Measurements from ENCODE around the gene CTSD. TPM values are rescaled to one million over a fixed set of nuclear protein-coding genes. Genes with fewer than 3 reads are reported as not detected.

Gene CTSD
- total RNA-seq, 4 donors from 2014 or later: 182 to 290 (median 238) TPM

DNA sequence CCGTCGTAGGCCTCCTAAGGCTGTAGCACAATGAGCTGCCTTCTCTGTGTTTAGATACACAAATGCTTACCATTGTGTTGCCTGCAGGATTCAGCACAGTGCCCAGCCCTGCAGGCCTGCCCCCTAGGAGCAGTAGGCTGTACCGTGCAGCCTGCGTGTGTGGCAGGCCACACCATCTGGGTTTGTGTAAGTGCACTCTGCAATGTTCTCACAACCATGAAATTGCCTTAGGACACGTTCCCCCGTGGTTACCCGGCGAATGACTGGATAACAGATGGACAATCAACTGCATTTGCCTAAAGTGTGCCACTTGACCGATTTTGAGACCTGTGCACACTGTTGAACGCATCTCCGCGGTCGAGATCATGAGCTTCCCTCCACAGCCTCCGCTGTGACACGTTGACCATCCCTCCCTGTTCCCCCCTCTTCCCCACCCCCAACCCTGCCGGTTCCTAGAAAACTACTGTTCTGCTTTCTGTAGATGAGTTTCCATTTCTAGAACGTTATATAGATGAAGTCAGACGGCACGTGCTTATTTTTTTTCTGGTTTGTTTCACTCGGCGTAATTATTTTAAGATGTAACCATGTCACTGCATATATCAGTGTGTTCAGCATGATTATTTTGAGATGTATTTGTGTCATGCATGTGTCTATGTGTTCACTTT is 22.2 kb upstream of the CTSD start:
- no peak for ATAC-seq

DNA sequence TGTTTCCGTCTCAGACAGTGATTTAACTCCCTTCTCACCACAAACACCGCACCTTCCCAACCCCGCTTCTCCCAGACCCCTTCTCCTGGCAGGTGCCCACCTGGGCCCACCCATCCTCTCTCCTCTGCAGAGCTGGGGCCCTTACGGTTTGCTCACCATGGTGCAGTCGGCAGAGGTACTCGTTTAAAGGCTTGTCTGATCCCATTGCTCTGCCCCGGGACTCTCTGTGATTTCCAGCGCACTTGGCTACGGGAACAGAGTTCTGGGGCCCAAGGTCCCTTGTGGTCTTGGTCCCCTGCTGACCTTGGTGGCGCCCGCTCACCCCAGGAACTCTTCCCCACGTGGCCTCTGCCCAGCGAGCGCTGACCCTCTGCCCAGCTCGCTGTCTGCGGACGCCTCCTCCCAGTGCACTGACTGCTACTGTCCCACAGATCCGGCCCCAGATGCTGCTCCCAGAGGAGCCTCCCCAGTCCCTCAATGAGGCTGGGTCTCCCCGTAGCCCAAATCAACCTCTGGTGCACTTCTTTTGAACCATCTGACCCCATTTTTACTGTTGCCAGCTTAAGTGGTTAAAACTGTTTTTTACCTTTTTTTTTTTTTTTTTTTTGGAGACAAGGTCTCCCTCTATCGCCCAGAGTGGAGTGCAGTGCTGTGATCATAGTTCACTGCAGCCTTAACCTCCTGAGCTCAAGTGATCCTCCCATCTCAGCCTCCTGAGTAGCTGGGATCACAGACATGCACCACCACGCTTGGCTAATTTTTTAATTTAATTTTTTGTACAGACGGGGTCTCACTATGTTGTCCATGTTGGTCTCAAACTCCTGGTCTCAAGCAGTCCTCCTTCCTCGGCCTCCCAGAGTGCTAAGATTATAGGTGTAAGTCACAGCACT is 21.3 kb upstream of the CTSD start:
- TF ChIP-seq POLR2AphosphoS5 (IDR thresholded peaks at IDR 0.05): no peak
- TF ChIP-seq EP300 (IDR thresholded peaks at IDR 0.05): no peak
- TF ChIP-seq POLR2A (IDR thresholded peaks at IDR 0.05): no peak
- TF ChIP-seq, protein P1, sequence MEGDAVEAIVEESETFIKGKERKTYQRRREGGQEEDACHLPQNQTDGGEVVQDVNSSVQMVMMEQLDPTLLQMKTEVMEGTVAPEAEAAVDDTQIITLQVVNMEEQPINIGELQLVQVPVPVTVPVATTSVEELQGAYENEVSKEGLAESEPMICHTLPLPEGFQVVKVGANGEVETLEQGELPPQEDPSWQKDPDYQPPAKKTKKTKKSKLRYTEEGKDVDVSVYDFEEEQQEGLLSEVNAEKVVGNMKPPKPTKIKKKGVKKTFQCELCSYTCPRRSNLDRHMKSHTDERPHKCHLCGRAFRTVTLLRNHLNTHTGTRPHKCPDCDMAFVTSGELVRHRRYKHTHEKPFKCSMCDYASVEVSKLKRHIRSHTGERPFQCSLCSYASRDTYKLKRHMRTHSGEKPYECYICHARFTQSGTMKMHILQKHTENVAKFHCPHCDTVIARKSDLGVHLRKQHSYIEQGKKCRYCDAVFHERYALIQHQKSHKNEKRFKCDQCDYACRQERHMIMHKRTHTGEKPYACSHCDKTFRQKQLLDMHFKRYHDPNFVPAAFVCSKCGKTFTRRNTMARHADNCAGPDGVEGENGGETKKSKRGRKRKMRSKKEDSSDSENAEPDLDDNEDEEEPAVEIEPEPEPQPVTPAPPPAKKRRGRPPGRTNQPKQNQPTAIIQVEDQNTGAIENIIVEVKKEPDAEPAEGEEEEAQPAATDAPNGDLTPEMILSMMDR (IDR thresholded peaks at IDR 0.05): no peak
- Histone ChIP-seq H3K9me3 (no peaks in the 10 kb centered on the region), H3K4me1 (no peaks in the 10 kb centered on the region), H3K4me3 (no peak overlapping the region), H3K36me3 (no peaks in the 10 kb centered on the region), H3K27me3 (peaks cover 5% of the 10 kb centered on the region), H3K27ac (no peak overlapping the region)
- WGBS, 2 donors (ENCODE audit: low coverage in 1 of 2): 81 to 87% methylated on average over 9 to 10 of the region's 23 CpGs
- ATAC-seq: no peak

More for the DNA sequence above, 22.2 kb upstream of the CTSD start:
- peaks cover 4% of the 10 kb centered on the region for H3K27me3 ChIP-seq
- H3K4me3 ChIP-seq: no peak overlapping the region
- H3K9me3 ChIP-seq: no peaks in the 10 kb centered on the region
- H3K36me3 ChIP-seq: no peaks in the 10 kb centered on the region
- H3K4me1 ChIP-seq: no peaks in the 10 kb centered on the region
- H3K27ac ChIP-seq: no peak overlapping the region
- 61 to 80% methylated on average over 12 to 16 of the region's 21 CpGs for WGBS, 2 donors (ENCODE audit: low coverage in 1 of 2)
- no peak for TF ChIP-seq EP300 (IDR thresholded peaks at IDR 0.05)
- no peak for TF ChIP-seq POLR2AphosphoS5 (IDR thresholded peaks at IDR 0.05)
- TF ChIP-seq, protein P1 (IDR thresholded peaks at IDR 0.05): no peak
- TF ChIP-seq POLR2A (IDR thresholded peaks at IDR 0.05): no peak

DNA sequence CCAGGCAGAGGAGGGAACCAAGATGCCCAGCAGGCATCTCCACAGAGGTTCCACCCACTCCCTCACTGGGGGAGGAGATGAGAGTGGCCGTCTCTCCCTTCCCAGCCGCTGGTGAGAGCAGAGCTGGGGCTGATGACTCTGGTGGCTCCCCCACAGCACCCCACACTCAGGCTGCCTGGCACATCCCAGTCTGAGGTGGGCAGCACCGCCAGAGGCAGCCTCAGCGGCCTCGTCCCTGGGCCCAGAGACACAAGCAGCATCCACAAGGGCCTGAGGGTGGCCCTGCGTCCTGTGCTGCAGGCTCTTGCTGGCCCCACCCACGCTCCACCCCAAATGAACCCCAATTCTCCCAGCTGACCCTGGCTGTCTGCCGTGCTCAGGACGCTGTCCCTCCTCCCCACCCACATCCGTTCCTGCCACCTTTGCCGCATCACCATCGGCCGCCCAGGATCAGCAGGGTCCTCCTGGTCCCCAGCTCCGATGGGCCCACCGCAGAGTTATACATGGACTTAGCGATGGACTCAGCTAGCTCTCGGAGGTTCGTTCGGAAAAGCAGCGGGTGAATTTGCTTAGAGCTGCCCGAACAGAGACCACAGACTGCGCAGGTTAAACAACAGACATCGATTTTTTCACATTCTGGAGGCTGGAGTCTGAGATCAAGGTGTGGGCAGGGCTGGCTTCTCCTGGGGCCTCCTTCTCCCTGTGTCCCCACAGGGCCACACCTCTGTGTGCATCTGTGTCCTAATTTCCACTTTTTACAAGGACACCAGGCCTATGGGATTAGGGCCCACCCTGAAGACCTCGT is 20.2 kb upstream of the CTSD start:
- TF ChIP-seq, protein P1 (IDR thresholded peaks at IDR 0.05): no peak
- no peak for TF ChIP-seq POLR2A (IDR thresholded peaks at IDR 0.05)
- TF ChIP-seq EP300 (IDR thresholded peaks at IDR 0.05): no peak
- no peak for TF ChIP-seq POLR2AphosphoS5 (IDR thresholded peaks at IDR 0.05)
- H3K27me3 ChIP-seq: peaks cover 16% of the 10 kb centered on the region
- H3K27ac ChIP-seq: no peak overlapping the region
- no peak for ATAC-seq
- no peaks in the 10 kb centered on the region for H3K4me1 ChIP-seq
- no peaks in the 10 kb centered on the region for H3K9me3 ChIP-seq
- no peak overlapping the region for H3K4me3 ChIP-seq
- WGBS, 2 donors (ENCODE audit: low coverage in 1 of 2): 71 to 93% methylated on average over 3 to 4 of the region's 24 CpGs
- H3K36me3 ChIP-seq: no peaks in the 10 kb centered on the region

DNA sequence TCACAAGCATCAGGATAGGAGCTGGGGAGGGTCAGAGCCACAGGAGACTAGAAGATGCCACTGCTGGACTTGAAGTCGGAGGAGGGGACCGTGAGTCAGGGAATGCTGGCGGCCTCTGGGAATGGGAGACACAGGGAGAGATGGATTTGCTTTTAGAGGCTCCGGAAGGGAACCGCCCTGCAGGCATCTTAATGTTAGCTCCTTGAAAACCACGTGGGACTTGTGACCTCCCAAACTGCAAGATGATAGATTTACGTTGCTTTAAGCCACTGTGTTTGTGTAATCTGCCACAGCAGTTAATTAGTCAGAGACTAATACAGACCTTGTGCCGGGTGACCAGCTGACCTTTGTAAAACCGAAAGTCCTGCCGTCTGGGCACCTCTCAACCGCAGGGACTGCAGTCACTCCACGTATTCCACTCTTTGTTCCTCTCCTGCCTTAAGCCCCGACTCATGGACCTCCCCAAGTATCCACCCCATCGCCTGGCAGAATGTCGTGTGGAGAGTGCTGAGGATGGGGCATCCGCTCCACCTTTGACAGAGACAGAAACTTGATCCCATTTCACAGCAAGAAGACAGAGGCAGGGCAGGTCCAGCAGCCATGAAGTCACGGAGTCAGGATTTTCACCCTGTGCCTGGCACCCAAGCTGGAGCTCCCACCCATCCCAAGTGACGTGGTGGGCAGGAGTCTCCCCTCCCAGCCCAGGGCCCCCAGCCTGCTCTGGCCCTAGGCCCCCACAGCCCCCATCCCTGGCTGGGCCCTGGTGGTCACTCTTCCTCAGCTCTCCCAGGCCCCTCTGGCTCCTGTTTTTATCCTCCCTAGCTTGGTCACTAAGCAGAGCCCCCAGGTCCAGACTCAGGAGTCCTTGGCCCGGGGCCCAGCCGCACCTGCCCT is 19.4 kb upstream of the CTSD start:
- WGBS, 2 donors (ENCODE audit: low coverage in 1 of 2): 37 to 59% methylated on average over 7 to 14 of the region's 20 CpGs
- H3K27ac ChIP-seq: no peak overlapping the region
- TF ChIP-seq POLR2AphosphoS5 (IDR thresholded peaks at IDR 0.05) (no peak), EP300 (IDR thresholded peaks at IDR 0.05) (no peak), POLR2A (IDR thresholded peaks at IDR 0.05) (no peak)
- TF ChIP-seq, protein P1 (IDR thresholded peaks at IDR 0.05): no peak
- no peaks in the 10 kb centered on the region for H3K9me3 ChIP-seq
- no peaks in the 10 kb centered on the region for H3K36me3 ChIP-seq
- no peak for ATAC-seq
- peaks cover 23% of the 10 kb centered on the region for H3K27me3 ChIP-seq
- no peaks in the 10 kb centered on the region for H3K4me1 ChIP-seq
- H3K4me3 ChIP-seq: no peak overlapping the region
